Hematopoietic multipotent progenitor cell treated with erythropoietin and hydrocortisone succinate and interleukin-3 and kit ligand, for 8 days (in vitro differentiated cells): Measurements from ENCODE around the gene MED12L.

Experiments
- DNase-seq: peaks from one replicate; pipeline ENCODE4 v3.0.0-alpha.2; 2015

The MED12L gene

GRCh38 chr3:151178208-151178845, 92.9 kb downstream of the MED12L start:
- no peak for DNase-seq

DNA sequence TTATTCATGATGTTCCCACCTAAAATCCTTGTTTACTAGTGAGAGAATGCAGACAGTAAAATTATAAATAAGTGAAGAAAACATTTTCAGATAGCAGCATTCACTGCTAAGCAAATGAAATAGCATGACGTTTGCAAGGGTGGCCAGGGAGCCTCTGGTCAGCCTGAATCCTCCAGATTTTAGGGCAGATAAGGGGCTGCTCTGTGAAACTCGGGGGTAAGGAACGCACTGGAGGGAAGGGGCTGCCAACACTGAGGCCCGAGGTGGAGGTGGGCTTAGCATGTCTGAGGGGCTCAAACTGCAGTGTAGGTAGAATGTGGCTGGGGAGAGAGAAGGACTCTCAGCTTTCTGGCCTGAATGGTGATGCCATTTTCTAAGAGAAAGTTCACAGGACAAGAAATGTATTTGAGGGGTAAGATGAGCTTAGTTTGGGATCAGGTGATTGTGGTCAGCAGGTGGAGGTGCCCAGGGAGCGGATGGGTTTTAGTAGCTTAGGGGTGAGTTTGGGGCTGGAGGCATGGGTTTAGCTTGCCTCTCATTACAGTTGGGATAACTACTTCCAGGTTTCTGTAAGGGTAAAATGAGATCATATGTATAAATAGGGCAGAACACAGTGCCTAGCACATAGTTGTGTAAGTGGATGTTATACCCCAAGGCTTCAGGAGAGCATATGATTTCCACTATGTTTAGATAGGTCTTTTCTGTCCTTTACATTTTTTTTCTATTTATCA, 97.0 kb downstream of the MED12L start:
- no peak for DNase-seq

DNA sequence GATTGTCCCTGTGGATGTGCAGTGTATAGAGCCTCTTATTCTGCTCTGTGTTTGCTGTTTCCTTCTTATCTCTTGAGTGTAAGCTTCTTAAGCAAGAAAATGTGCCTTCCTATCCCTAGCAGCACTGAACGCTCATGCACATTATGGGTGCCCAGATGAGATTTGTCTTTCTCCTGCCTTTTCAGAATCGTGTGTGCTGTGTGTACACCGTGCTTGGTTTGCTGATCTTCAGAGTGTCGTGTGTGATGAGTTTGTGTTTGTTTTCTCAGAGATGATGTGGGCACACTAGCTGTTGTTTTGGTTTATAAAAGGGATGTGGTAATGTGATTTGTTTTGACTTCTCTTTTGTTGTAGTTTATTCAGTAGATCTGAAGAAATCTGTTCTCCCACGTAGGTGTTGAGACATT, 97.8 kb downstream of the MED12L start:
- no peak for DNase-seq

DNA sequence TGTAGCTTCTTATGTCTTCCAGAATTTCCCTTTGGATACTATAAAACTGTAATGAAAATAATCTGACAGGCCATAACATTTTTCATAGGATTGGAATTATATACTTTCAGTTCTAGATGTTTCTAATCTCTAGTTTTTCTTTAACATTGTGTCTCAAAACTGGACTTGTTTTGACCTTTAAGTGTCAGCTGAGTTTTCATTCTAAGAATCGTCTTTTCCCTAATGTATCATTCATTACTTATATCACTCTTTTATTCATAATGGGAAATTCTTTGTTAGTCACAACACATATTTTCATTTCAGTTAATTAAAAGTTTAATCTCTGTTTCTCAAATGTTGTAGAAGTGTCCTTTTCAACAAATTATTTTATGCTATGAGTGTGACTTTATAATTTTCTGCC, 105.6 kb downstream of the MED12L start:
- DNase-seq: no peak

DNA sequence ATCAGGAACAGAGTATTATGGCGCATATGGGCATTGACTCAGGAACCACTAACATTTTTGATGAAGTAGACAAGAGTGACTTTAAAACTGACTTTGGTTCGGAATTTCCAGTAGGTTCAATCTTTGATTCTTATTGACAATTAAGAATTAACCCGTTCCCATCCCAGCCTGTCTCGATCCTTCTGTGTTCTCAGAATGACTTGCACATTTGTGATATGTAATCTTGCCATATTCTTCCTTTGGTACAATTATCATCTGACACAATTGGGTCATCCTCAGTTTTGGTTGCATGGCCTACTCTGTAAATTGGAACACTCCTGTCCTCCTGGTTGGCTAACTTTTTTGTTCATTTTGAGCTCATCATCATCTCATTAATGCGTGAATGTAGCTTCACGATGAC, 107.1 kb downstream of the MED12L start:
- DNase-seq: no peak

- no peak for DNase-seq
Measured at GRCh38 chr3:151195826-151196225, 110.4 kb downstream of the MED12L start.

DNA sequence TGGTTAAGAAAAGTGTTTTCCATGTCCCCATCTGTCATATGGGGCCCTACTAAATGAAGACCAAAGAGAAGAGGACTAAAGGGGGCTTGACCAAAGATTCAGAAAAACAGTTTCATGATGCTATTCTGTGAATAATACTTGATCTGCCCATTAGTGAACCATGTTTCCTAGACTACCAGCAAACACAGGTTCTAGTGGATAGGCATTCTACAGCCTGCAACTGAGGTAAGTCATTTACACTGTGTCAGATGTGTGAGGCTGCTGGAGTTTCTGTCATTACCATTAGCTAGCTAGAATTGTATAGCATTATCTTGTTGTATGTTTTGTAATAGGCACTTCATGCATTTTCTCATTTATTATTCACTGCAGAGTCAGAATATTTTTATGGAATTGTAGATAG, 111.0 kb downstream of the MED12L start:
- no peak for DNase-seq

DNA sequence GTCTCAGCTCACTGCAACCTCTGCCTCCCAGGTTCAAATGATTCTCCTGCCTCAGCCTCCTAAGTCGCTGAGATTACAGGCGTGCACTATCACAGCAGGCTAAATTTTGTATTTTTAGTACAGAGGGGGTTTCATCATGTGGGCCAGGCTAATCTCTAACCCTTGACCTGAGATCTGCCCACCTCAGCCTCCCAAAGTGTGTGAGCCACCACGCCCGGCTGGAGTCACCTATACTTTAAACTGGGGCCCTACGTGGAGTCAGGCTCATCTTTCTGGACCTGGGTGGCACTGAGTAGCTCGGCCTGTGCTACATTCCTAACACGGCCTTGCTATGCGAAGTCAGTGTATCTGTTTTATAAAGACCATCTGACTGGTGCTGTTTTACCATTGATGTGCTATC, 111.8 kb downstream of the MED12L start:
- DNase-seq: no peak

GRCh38 chr3:151197981-151198767, 112.7 kb downstream of the MED12L start:
- DNase-seq: no peak

GRCh38 chr3:151198849-151199248, 113.4 kb downstream of the MED12L start:
- DNase-seq: no peak

- DNase-seq: no peak
Measured at GRCh38 chr3:151199554-151200438, 114.3 kb downstream of the MED12L start.

- DNase-seq: no peak
Measured at GRCh38 chr3:151200586-151200985, 115.1 kb downstream of the MED12L start.

- DNase-seq: no peak
Measured at GRCh38 chr3:151201051-151201730, 115.7 kb downstream of the MED12L start.

DNA sequence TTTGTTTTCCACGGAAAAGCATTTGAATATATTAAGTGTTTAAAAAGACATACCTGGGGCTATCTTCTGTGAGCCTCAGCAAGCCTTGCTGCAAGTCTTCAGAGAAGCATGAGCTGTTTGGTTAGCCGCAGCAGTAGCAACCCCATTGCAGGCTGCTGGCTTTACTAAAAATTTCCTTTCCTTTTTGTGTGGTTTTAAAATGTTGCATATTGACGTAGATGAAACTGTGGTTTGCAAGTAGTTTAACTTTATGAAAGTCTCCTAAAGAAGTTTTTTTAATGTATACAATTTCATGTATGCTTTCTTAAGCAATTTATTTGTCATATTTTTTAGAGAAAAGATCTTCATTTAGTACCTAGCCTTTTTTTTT, 117.6 kb downstream of the MED12L start, which contains the start of gene GPR171:
Gene GPR171 (minus strand): TSS at position 166 of the 370 bp plus-strand sequence. CDS start 3,830 bp downstream, outside the sequence.
- DNase-seq: no peak

DNA sequence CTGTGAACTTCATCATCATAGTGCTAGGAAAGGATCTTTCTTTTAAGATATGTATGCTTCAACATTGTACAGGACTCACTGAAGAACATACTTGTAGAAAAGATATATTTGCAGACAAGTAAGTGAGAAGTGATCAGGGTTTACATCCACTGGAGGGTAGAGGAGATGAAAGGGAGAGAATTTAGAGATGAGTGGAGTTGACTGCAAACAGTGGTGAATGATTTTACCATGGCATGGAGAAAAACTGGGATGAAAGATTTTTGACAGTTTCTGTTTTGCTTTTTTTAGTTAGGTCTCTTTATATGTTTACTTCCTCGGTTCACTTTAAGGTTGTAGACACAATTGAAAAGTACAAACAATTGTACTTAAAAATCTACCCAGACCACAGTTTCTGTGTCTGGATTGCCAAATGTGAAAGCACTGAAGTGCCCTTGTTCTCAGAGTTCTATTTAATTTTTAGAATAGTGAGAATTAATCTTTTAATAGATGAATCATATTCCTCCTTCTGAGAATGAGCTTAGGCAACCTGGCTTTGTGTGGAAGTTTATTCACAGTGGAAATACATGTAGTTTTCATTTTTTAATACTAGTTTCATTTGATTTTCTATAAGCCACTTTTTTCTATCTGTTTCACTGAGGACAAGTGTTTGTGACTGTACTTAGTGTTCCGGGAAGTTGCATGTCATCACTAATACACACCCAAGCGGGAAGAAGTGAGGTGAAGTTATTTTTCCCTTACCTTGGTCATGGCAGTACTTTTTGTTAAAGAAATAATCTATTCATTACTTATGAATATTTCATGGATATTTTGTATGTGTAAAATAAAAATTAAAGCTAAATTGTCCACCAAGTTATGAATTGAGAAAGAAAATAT, 119.3 kb downstream of the MED12L start:
- no peak for DNase-seq

- no peak for DNase-seq
Measured at GRCh38 chr3:151205482-151205881, 120.0 kb downstream of the MED12L start.

DNA sequence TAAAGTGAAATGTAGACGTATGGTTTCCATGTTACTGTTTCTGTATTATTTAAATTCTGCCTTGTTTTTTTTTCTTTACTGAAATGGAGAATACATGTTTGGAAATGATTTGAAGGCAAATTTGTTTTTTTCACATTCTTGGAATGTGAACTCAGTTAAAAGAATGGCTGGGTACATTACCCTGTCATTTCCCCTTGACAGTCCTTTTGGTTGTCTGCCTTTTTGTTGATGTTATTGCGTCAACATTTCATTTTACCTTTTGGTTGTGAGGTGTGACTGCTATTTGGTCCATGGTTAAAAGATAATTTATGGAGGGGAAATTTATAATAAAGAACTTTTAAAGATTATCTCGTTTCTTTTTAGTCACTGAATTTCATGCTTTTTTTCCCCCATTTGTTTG, 120.7 kb downstream of the MED12L start:
- no peak for DNase-seq

GRCh38 chr3:151209654-151210053, 124.2 kb downstream of the MED12L start:
- DNase-seq: peak; percentile 10

GRCh38 chr3:151210676-151211381, 125.4 kb downstream of the MED12L start:
- peak; percentile 20 for DNase-seq

- no peak for DNase-seq
Measured at GRCh38 chr3:151213151-151213550, 127.7 kb downstream of the MED12L start.
